Epithelial cell of proximal tubule (primary cell): ENCODE data around the gene CDK6. TPM values are rescaled to one million over a fixed set of nuclear protein-coding genes. Genes with fewer than 3 reads are reported as not detected.
A peak's percentile ranks its signal among the peaks of the same experiment; 100 is the strongest.

Experiments
- DNase-seq: peaks from one replicate; pipeline ENCODE4 v3.0.0-alpha.2; 2011; ENCODE audit warnings: low read depth
- H3K4me3 ChIP-seq: 2 replicates; pipeline ENCODE4 v1.5.1; 2011; ENCODE audit warnings: low read depth, mild to moderate bottlenecking, low read length
- CTCF ChIP-seq: conservative IDR thresholded peaks from 2 replicates; pipeline ENCODE4 v1.5.1; 2012; ENCODE audit warnings: low read depth, mild to moderate bottlenecking, low read length
- total RNA-seq: library from RNA; depleted of rRNA; stranded (reverse); fragments of >200 nt; gene quantifications from 2 replicates; pipeline ENCODE4 v1.2.3, GENCODE V29; 2015

CDK6 gene
- total RNA-seq, 1 donor from 2014 or later: 99.4 TPM

GRCh38 chr7:92783260-92784201 is 52.8 kb downstream of the CDK6 start:
- DNase-seq: no peak
- no peak overlapping the region for H3K4me3 ChIP-seq
- TF ChIP-seq CTCF: no peak

GRCh38 chr7:92782855-92783254 is 53.5 kb downstream of the CDK6 start:
- DNase-seq: no peak
- TF ChIP-seq CTCF: no peak
- no peak overlapping the region for H3K4me3 ChIP-seq

- DNase-seq: no peak
- no peak for TF ChIP-seq CTCF
- no peak overlapping the region for H3K4me3 ChIP-seq
Observed at GRCh38 chr7:92782236-92782635, 54.1 kb downstream of the CDK6 start.

- TF ChIP-seq CTCF: no peak
- no peak overlapping the region for H3K4me3 ChIP-seq
- no peak for DNase-seq
Observed at GRCh38 chr7:92781117-92781720, 55.2 kb downstream of the CDK6 start.

GRCh38 chr7:92778972-92779371 is 57.4 kb downstream of the CDK6 start:
- H3K4me3 ChIP-seq: no peak overlapping the region
- peak; percentile 56 for DNase-seq
- peak; percentile 20 for TF ChIP-seq CTCF

GRCh38 chr7:92777993-92778392 is 58.4 kb downstream of the CDK6 start:
- TF ChIP-seq CTCF: no peak
- H3K4me3 ChIP-seq: no peak overlapping the region
- no peak for DNase-seq
